H1 (cell line): ENCODE data around the gene ZDHHC22. TPM values are rescaled to one million over a fixed set of nuclear protein-coding genes. Genes with fewer than 3 reads are reported as not detected.
A peak's percentile ranks its signal among the peaks of the same experiment; 100 is the strongest.

Experiments used
- CHD7 ChIP-seq: fragments of 300-600 bp; sonication (generic); IDR thresholded peaks from 2 replicates; pipeline ENCODE4 v1.7.1; 2012; ENCODE audit warnings: low read length, moderate library complexity, mild to moderate bottlenecking, inconsistent platforms; ENCODE audit not compliant: insufficient replicate concordance
- E2F6 ChIP-seq: IDR thresholded peaks from 2 replicates; pipeline ENCODE4 v1.6.1; 2012; ENCODE audit warnings: inconsistent platforms
- polyA plus RNA-seq, 7 experiments: library from polyadenylated mRNA; depleted of rRNA in 3 of 7; stranded (reverse) in 5 of 7; unstranded in 2 of 7; fragments of >200 nt in 5 of 7; fragments of 200-250 nt in 2 of 7; gene quantifications; 1 replicate in 5 of 7; 2 replicates in 1 of 7; 4 replicates in 1 of 7; pipeline versions ENCODE4 v1.2.1 to v1.2.3, GENCODE V29; 2011 to 2013; ENCODE audit warnings: missing spikeins in 2 of 7, mixed read lengths in 2 of 7
- total RNA-seq: library from RNA; stranded (reverse); fragmentation: NEBNext Ultra II Directional; extraction: Animal tissue kit (Norgen Biotek cat#: 25700); gene quantifications from 2 replicates; pipeline ENCODE4 v1.2.1, GENCODE V29; 2021

The ZDHHC22 gene
- total and polyA plus RNA-seq, 2 of the 8 experiments (the other 6 are each of a cell fraction or from before 2014, with no cell fraction given), result 23.8 to 55.2 TPM

- TF ChIP-seq CHD7 (no peak), E2F6 (0 out of 2 replicates have a peak, but pooled peaks have one; percentile 14)
Observed at GRCh38 chr14:77120771-77121743, 20.5 kb downstream of the ZDHHC22 start (continued).
